ENCODE results near the gene VASH2. TPM values are rescaled to one million over a fixed set of nuclear protein-coding genes. Genes with fewer than 3 reads are reported as not detected.

Gene VASH2
- total and polyA plus RNA-seq, 10 donors, result 0.33 to 2.6 (median 0.95) TPM

- H3K4me1 ChIP-seq, result peaks cover 0 to 8% (median 5%) of the 10 kb centered on the region in 6 donors
- DNase-seq, result no peak
- intact Hi-C loops (cut with DNase I; ENCODE audit: low total_unique reads), result no loop called here
- 79 to 90% (median 83%) methylated on average over 12 to 13 of the region's 13 CpGs for WGBS, 5 donors
- no peaks in the 10 kb centered on the region for H3K36me3 ChIP-seq
- no peak overlapping the region for H3K4me3 ChIP-seq
- no peak overlapping the region for H3K27ac ChIP-seq
- H3K27me3 ChIP-seq (replicated peaks in 1 of 7), result peaks cover 0 to 15% (median 0%) of the 10 kb centered on the region in 7 donors
- no peaks in the 10 kb centered on the region for H3K9me3 ChIP-seq
- TF ChIP-seq, protein P1, sequence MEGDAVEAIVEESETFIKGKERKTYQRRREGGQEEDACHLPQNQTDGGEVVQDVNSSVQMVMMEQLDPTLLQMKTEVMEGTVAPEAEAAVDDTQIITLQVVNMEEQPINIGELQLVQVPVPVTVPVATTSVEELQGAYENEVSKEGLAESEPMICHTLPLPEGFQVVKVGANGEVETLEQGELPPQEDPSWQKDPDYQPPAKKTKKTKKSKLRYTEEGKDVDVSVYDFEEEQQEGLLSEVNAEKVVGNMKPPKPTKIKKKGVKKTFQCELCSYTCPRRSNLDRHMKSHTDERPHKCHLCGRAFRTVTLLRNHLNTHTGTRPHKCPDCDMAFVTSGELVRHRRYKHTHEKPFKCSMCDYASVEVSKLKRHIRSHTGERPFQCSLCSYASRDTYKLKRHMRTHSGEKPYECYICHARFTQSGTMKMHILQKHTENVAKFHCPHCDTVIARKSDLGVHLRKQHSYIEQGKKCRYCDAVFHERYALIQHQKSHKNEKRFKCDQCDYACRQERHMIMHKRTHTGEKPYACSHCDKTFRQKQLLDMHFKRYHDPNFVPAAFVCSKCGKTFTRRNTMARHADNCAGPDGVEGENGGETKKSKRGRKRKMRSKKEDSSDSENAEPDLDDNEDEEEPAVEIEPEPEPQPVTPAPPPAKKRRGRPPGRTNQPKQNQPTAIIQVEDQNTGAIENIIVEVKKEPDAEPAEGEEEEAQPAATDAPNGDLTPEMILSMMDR (IDR thresholded peaks at IDR 0.05 in 8 of 11, conservative IDR thresholded peaks at IDR 0.05 in 3 of 11), result no peak
- TF ChIP-seq POLR2A (IDR thresholded peaks at IDR 0.05) (no peak), POLR2AphosphoS5 (IDR thresholded peaks at IDR 0.05) (no peak)
Observed at GRCh38 chr1:212915245-212916091, 34.9 kb upstream of the VASH2 start.

DNA sequence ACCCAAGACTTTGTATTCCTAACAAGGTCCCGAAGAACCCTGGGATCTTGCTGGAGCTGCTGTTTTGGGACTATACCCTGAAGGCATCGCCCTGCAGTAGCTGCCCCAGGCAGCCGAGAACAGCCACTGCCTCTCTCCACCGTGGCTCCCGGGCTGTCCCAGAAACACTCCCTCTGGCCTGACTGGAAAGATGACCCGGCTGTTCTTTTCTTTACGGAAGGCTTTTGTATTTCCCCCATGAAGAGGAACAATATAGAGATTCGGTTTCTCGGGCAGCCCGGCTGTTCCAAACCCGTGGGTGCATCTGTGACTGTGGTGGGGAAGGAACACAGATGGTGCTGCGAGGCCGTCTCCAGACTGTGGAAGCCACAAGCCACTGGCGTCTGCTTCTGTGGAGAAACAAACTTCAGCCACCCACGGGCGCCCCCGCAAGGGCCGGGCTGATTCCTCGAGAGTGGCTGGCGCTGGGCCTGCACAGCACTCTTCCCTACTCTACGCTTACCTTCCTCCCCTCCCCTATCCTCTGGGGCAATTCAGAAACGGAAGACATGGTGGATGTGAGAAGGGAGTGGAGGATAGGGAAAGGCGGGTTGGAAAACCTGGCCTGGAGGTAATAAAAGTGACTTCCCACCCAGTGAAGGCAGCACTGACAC, 33.7 kb upstream of the VASH2 start:
- Histone ChIP-seq H3K36me3 (no peaks in the 10 kb centered on the region), H3K27me3 (replicated peaks in 1 of 7) (peaks cover 0 to 20% (median 0%) of the 10 kb centered on the region in 7 donors), H3K9me3 (no peaks in the 10 kb centered on the region), H3K4me3 (peak overlapping the region in 1 of 8 donors; percentile 17), H3K4me1 (peaks cover 0 to 8% (median 5%) of the 10 kb centered on the region in 6 donors), H3K27ac (no peak overlapping the region)
- WGBS, 5 donors, result 15 to 28% (median 21%) methylated on average over 22 to 23 of the region's 23 CpGs
- peak; percentile 74 for DNase-seq
- TF ChIP-seq, protein P1 (IDR thresholded peaks at IDR 0.05 in 8 of 11, conservative IDR thresholded peaks at IDR 0.05 in 3 of 11), result no peak
- no peak for TF ChIP-seq POLR2AphosphoS5 (IDR thresholded peaks at IDR 0.05)
- no peak for TF ChIP-seq POLR2A (IDR thresholded peaks at IDR 0.05)
- intact Hi-C loops (cut with DNase I; ENCODE audit: low total_unique reads), result no loop called here

DNA sequence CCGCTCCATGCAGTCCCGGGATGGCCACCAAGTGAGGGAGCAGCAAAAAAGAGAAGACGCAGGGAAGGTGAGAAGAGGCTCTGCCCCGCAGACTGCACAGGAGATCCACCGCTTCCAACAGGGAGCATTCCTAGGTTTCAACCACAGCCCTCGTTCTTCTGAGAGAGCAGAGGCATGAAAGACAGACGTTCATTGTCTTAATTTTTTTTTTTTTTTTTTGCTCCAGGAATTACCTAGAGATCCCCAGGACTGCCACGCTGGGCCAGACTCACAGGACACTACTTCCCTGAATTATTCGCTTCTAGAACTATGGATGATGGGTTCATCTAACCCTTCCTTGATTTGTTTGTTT, 33.2 kb upstream of the VASH2 start:
- Histone ChIP-seq H3K27me3 (replicated peaks in 1 of 7) (peaks cover 0 to 20% (median 0%) of the 10 kb centered on the region in 7 donors), H3K9me3 (no peaks in the 10 kb centered on the region), H3K36me3 (no peaks in the 10 kb centered on the region), H3K4me1 (peaks cover 0 to 8% (median 5%) of the 10 kb centered on the region in 6 donors), H3K27ac (no peak overlapping the region), H3K4me3 (no peak overlapping the region)
- no peak for DNase-seq
- WGBS, 5 donors, result 75 to 88% (median 85%) methylated on average over 9 of the region's 9 CpGs
- TF ChIP-seq POLR2AphosphoS5 (IDR thresholded peaks at IDR 0.05) (no peak), POLR2A (IDR thresholded peaks at IDR 0.05) (no peak)
- TF ChIP-seq, protein P1 (IDR thresholded peaks at IDR 0.05 in 8 of 11, conservative IDR thresholded peaks at IDR 0.05 in 3 of 11), result no peak
- intact Hi-C loops (cut with DNase I; ENCODE audit: low total_unique reads), result no loop called here

DNA sequence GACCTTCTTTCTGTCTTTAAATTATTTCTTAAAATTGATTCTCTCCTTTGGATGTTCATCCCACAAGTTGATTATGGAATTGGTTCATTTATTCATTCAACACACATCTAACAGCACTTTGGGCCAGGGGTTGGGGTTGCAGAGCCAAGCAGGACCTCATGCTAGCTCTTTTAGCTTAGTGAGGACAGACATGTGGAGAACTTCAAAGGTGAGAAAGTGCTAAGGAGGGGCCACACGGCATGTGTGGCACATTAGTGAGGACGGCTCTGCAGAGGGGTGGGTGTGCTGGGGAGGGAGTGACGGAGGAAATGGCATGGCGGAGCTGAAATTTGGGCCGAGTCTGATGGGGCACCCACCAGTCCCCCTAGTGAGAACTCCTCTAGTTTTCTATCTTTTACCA, 32.5 kb upstream of the VASH2 start:
- peaks cover 0 to 20% (median 0%) of the 10 kb centered on the region in 7 donors for H3K27me3 ChIP-seq (replicated peaks in 1 of 7)
- no peak for DNase-seq
- intact Hi-C loops (cut with DNase I; ENCODE audit: low total_unique reads), result no loop called here
- H3K9me3 ChIP-seq, result no peaks in the 10 kb centered on the region
- WGBS, 5 donors, result 68 to 86% (median 82%) methylated on average over 5 of the region's 5 CpGs
- TF ChIP-seq POLR2AphosphoS5 (IDR thresholded peaks at IDR 0.05) (no peak), POLR2A (IDR thresholded peaks at IDR 0.05) (no peak)
- TF ChIP-seq, protein P1 (IDR thresholded peaks at IDR 0.05 in 8 of 11, conservative IDR thresholded peaks at IDR 0.05 in 3 of 11), result no peak
- H3K4me3 ChIP-seq, result no peak overlapping the region
- no peaks in the 10 kb centered on the region for H3K36me3 ChIP-seq
- no peak overlapping the region for H3K27ac ChIP-seq
- peaks cover 0 to 8% (median 5%) of the 10 kb centered on the region in 6 donors for H3K4me1 ChIP-seq

All from spleen (tissue), 11 donors.